ENCODE data around the gene GNG8.

GRCh38 chr19:46622118-46622446, 13.9 kb downstream of the GNG8 start:
- TF ChIP-seq SP1 (IDR thresholded peaks at IDR 0.05) (no peak), L3MBTL2 (conservative IDR thresholded peaks at IDR 0.05) (no peak), SUZ12 (IDR thresholded peaks at IDR 0.05) (no peak), CTBP1 (IDR thresholded peaks at IDR 0.05; ENCODE audit: borderline replicate concordance) (no peak), FOXM1 (IDR thresholded peaks at IDR 0.05; ENCODE audit: borderline replicate concordance) (no peak), BHLHE40 (IDR thresholded peaks at IDR 0.05; ENCODE audit: borderline replicate concordance) (no peak), PKNOX1 (IDR thresholded peaks at IDR 0.05) (no peak), FOXA1 (IDR thresholded peaks at IDR 0.05) (no peak)
